H9 (cell line): Measurements from ENCODE around the gene PHF21A. TPM values are rescaled to one million over a fixed set of nuclear protein-coding genes. Genes with fewer than 3 reads are reported as not detected.
A peak's percentile ranks its signal among the peaks of the same experiment; 100 is the strongest.

Source experiments
- DNase-seq: peaks from one replicate; pipeline ENCODE4 v3.0.0-alpha.2; 2017
- H2AFZ ChIP-seq: one replicate; pipeline ENCODE4 v1.6.1; 2013; ENCODE audit warnings: mild to moderate bottlenecking, low read length, control low read depth, moderate library complexity
- H2AK5ac ChIP-seq: 2 replicates; pipeline ENCODE4 v1.6.1; 2013; ENCODE audit warnings: low read length, control low read depth, mixed read lengths; ENCODE audit not compliant: insufficient read length
- H2BK120ac ChIP-seq: one replicate; pipeline ENCODE4 v1.6.1; 2013; ENCODE audit warnings: low read depth, mild to moderate bottlenecking, low read length, control low read depth, inconsistent platforms; ENCODE audit not compliant: poor library complexity, severe bottlenecking
- H2BK12ac ChIP-seq: 2 replicates; pipeline ENCODE4 v1.6.1; 2013; ENCODE audit warnings: low read length, control low read depth, mixed read lengths, low read depth; ENCODE audit not compliant: insufficient read length
- H2BK15ac ChIP-seq: 2 replicates; pipeline ENCODE4 v1.6.1; 2013; ENCODE audit warnings: low read depth, low read length, control low read depth
- H2BK20ac ChIP-seq: one replicate; pipeline ENCODE4 v1.6.1; 2013; ENCODE audit warnings: low read depth, mild to moderate bottlenecking, low read length, control low read depth, inconsistent platforms; ENCODE audit not compliant: poor library complexity, severe bottlenecking
- H2BK5ac ChIP-seq: 2 replicates; pipeline ENCODE4 v1.6.1; 2013; ENCODE audit warnings: low read length, control low read depth, mixed read lengths; ENCODE audit not compliant: insufficient read length
- H3K14ac ChIP-seq: 2 replicates; pipeline ENCODE4 v1.6.1; 2013; ENCODE audit warnings: low read length, control low read depth; ENCODE audit not compliant: insufficient read depth
- H3K18ac ChIP-seq: 2 replicates; pipeline ENCODE4 v1.6.1; 2013; ENCODE audit warnings: low read depth, mild to moderate bottlenecking, mixed read lengths, low read length, control low read depth; ENCODE audit not compliant: insufficient read length
- H3K23ac ChIP-seq: 2 replicates; pipeline ENCODE4 v1.6.1; 2013; ENCODE audit warnings: low read length, control low read depth, mixed read lengths, low read depth; ENCODE audit not compliant: insufficient read length
- H3K23me2 ChIP-seq: 2 replicates; pipeline ENCODE4 v1.6.1; 2013; ENCODE audit warnings: low read depth, mild to moderate bottlenecking, mixed read lengths, low read length, control low read depth; ENCODE audit not compliant: insufficient read length, poor library complexity, severe bottlenecking
- H3K27ac ChIP-seq: 2 replicates; pipeline ENCODE4 v1.5.1; 2013; ENCODE audit warnings: low read length, control low read depth, mixed read lengths, low read depth; ENCODE audit not compliant: insufficient read length
- H3K27me3 ChIP-seq: 2 replicates; pipeline ENCODE4 v1.6.1; 2013; ENCODE audit warnings: low read length, control low read depth, inconsistent platforms; ENCODE audit not compliant: insufficient read depth
- H3K4ac ChIP-seq: 2 replicates; pipeline ENCODE4 v1.6.1; 2013; ENCODE audit warnings: low read depth, mild to moderate bottlenecking, control low read depth, inconsistent platforms, low read length, moderate library complexity
- H3K4me1 ChIP-seq: 2 replicates; pipeline ENCODE4 v1.6.1; 2013; ENCODE audit warnings: low read length, control low read depth, inconsistent platforms; ENCODE audit not compliant: insufficient read depth
- H3K4me2 ChIP-seq: 2 replicates; pipeline ENCODE4 v1.6.1; 2013; ENCODE audit warnings: low read length, control low read depth, mixed read lengths; ENCODE audit not compliant: insufficient read length, insufficient read depth
- H3K56ac ChIP-seq: 2 replicates; pipeline ENCODE4 v1.6.1; 2013; ENCODE audit warnings: low read depth, mild to moderate bottlenecking, mixed read lengths, low read length, control low read depth; ENCODE audit not compliant: insufficient read length
- H3K79me1 ChIP-seq: 2 replicates; pipeline ENCODE4 v1.6.1; 2013; ENCODE audit warnings: low read depth, mild to moderate bottlenecking, moderate library complexity, low read length, control low read depth, inconsistent platforms; ENCODE audit not compliant: insufficient read depth, poor library complexity, severe bottlenecking
- H3K79me2 ChIP-seq: 2 replicates; pipeline ENCODE4 v1.6.1; 2013; ENCODE audit warnings: low read length, control low read depth, inconsistent platforms; ENCODE audit not compliant: insufficient read depth
- H3K9ac ChIP-seq: 2 replicates; pipeline ENCODE4 v1.6.1; 2013; ENCODE audit warnings: low read length, control low read depth, mixed read lengths; ENCODE audit not compliant: insufficient read length; ENCODE audit errors: extremely low read depth
- H3K9me3 ChIP-seq: one replicate; pipeline ENCODE4 v1.6.1; 2013; ENCODE audit warnings: low read depth, low read length, inconsistent platforms; ENCODE audit not compliant: control insufficient read depth
- H3T11ph ChIP-seq: one replicate; pipeline ENCODE4 v1.6.1; 2013; ENCODE audit warnings: mild to moderate bottlenecking, low read length, control low read depth, inconsistent platforms
- H4K20me1 ChIP-seq: one replicate; pipeline ENCODE4 v1.6.1; 2013; ENCODE audit not compliant: control insufficient read depth, insufficient read length, insufficient read depth
- H4K5ac ChIP-seq: 2 replicates; pipeline ENCODE4 v1.6.1; 2013; ENCODE audit warnings: low read depth, mild to moderate bottlenecking, mixed read lengths, low read length, control low read depth; ENCODE audit not compliant: insufficient read length
- H4K8ac ChIP-seq: replicated peaks from 2 replicates; pipeline ENCODE4 v1.6.1; 2013; ENCODE audit warnings: low read length, control low read depth, mixed read lengths, low read depth; ENCODE audit not compliant: insufficient read length
- H4K91ac ChIP-seq: 2 replicates; pipeline ENCODE4 v1.6.1; 2013; ENCODE audit warnings: low read depth, mild to moderate bottlenecking, moderate library complexity, mixed read lengths, low read length, control low read depth; ENCODE audit not compliant: insufficient read length
- H3K27ac Mint-ChIP-seq, 3 experiments: 2 replicates in 2 of 3; 3 replicates in 1 of 3; pipeline ENCODE4 v1.8.0; 2020 to 2021; ENCODE audit warnings: mixed read lengths in 3 of 3, mild to moderate bottlenecking in 1 of 3, moderate library complexity in 1 of 3
- H3K27me3 Mint-ChIP-seq: 2 replicates; pipeline ENCODE4 v1.8.0; 2021; ENCODE audit warnings: low read depth, mild to moderate bottlenecking, moderate library complexity, mixed read lengths
- H3K36me3 Mint-ChIP-seq, 3 experiments: 2 replicates in 2 of 3; 3 replicates in 1 of 3; pipeline ENCODE4 v1.8.0; 2020 to 2021; ENCODE audit warnings: low read depth in 3 of 3, mixed read lengths in 3 of 3; ENCODE audit not compliant: insufficient read depth in 1 of 3
- H3K4me1 Mint-ChIP-seq, 2 experiments: 2 replicates each; pipeline ENCODE4 v1.8.0; 2020; ENCODE audit warnings: mixed read lengths in 2 of 2
- H3K4me3 Mint-ChIP-seq, 2 experiments: 2 replicates in 1 of 2; 3 replicates in 1 of 2; pipeline ENCODE4 v1.8.0; 2020 to 2021; ENCODE audit warnings: mild to moderate bottlenecking in 2 of 2, mixed read lengths in 2 of 2, moderate library complexity in 1 of 2
- H3K9me3 Mint-ChIP-seq, 2 experiments: 2 replicates in 1 of 2; 3 replicates in 1 of 2; pipeline ENCODE4 v1.8.0; 2020; ENCODE audit warnings: mild to moderate bottlenecking in 2 of 2, mixed read lengths in 2 of 2, moderate library complexity in 1 of 2
- WGBS: extraction: QIAGEN DNeasy Blood & Tissue Kit; methylation state at CpG from one replicate; pipeline ENCODE4 v1.1.7; 2013; ENCODE audit warnings: missing lambda C conversion rate, low lambda C conversion rate, mixed read lengths; ENCODE audit not compliant: insufficient read length; ENCODE audit errors: extremely low coverage; 5-methylcytosine and 5-hydroxymethylcytosine counted together
- total RNA-seq: library from RNA; stranded (reverse); gene quantifications from 2 replicates; pipeline ENCODE4 v1.2.1, GENCODE V29; 2021
- TF ChIP-seq, protein P1 (sequence below): fragments of 200-600 bp; sonication (generic); conservative IDR thresholded peaks from 3 replicates; pipeline ENCODE4 v1.8.0; 2021; ENCODE audit warnings: antibody characterized with exemption, mild to moderate bottlenecking

The PHF21A gene
- total RNA-seq, 1 experiment from 2014 or later = 33.8 TPM

DNA sequence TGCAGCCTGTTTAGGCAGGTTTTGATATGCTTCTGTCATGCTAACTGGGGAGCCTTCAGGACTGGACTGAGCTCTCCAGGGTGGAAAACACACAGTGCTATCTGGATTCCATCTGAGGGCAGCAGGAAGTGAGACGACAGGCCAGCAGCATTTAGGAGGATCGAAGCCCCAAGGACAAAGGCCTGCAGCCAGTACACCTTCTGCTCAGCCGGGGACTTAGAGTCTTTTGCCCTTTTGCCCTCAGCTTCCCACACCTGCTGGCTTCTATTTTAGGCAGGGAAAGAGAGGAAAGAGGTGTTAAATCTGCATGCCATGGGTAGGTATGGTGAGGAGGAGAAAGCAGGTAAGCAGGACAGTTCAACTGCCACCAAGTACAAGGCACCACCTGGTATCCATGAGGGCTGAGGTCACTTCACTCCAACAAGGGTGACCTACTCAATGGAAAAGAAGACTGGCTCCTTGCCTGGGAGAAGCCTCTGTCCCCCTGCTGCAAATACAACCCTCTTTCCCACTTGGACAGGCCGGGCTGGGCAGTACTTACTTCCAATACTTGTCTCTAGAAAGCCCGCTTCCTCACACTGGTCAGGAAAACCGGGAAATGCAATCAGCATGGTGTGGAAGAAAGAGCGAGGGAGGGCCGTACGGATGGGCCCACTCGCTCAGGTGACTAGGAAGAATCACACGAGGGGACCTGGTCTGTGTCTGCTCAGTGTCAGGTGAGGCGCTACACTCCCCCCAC, 186.5 kb downstream of the PHF21A start:
- no peak overlapping the region for H2BK20ac ChIP-seq
- H3K4me1 ChIP-seq = 0 out of 2 replicates have a peak, but pooled peaks cover 2% of the 10 kb centered on the region
- no peak overlapping the region for H2BK12ac ChIP-seq
- H4K20me1 ChIP-seq = no peaks in the 10 kb centered on the region
- no peak overlapping the region for H3K4me3 Mint-ChIP-seq
- no peak overlapping the region for H4K5ac ChIP-seq
- no peak overlapping the region for H4K91ac ChIP-seq
- H3K9ac ChIP-seq = no peak overlapping the region
- no peak overlapping the region for H2BK15ac ChIP-seq
- no peak overlapping the region for H3K27ac ChIP-seq
- H3K79me2 ChIP-seq = no peaks in the 10 kb centered on the region
- H3K4ac ChIP-seq = no peak overlapping the region
- peaks cover 0 to 44% (median 41%) of the 10 kb centered on the region in 3 experiments for H3K36me3 Mint-ChIP-seq
- no peaks in the 10 kb centered on the region for H3K27me3 Mint-ChIP-seq
- no peak overlapping the region for H3K56ac ChIP-seq
- DNase-seq = no peak
- peaks cover 15 to 25% of the 10 kb centered on the region in 2 experiments for H3K4me1 Mint-ChIP-seq
- H3K27me3 ChIP-seq = no peaks in the 10 kb centered on the region
- no peak overlapping the region for H2BK5ac ChIP-seq
- TF ChIP-seq, protein P1, sequence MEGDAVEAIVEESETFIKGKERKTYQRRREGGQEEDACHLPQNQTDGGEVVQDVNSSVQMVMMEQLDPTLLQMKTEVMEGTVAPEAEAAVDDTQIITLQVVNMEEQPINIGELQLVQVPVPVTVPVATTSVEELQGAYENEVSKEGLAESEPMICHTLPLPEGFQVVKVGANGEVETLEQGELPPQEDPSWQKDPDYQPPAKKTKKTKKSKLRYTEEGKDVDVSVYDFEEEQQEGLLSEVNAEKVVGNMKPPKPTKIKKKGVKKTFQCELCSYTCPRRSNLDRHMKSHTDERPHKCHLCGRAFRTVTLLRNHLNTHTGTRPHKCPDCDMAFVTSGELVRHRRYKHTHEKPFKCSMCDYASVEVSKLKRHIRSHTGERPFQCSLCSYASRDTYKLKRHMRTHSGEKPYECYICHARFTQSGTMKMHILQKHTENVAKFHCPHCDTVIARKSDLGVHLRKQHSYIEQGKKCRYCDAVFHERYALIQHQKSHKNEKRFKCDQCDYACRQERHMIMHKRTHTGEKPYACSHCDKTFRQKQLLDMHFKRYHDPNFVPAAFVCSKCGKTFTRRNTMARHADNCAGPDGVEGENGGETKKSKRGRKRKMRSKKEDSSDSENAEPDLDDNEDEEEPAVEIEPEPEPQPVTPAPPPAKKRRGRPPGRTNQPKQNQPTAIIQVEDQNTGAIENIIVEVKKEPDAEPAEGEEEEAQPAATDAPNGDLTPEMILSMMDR = no peak
- H3K9me3 Mint-ChIP-seq = no peaks in the 10 kb centered on the region
- H3K27ac Mint-ChIP-seq = peak overlapping the region; percentile 64 to 88 (median 75); a peak in 5 of 7 replicates
- no peak overlapping the region for H3K18ac ChIP-seq
- no peak overlapping the region for H2AFZ ChIP-seq
- H3K14ac ChIP-seq = no peak overlapping the region
- no peak overlapping the region for H3K4me2 ChIP-seq
- H3K23ac ChIP-seq = no peak overlapping the region
- H3K23me2 ChIP-seq = no peaks in the 10 kb centered on the region
- H3K79me1 ChIP-seq = no peaks in the 10 kb centered on the region
- no CpG with 5 or more reads among the region's 12 CpGs for WGBS
- H3T11ph ChIP-seq = no peak overlapping the region
- H2AK5ac ChIP-seq = no peak overlapping the region
- no peaks in the 10 kb centered on the region for H3K9me3 ChIP-seq
- H2BK120ac ChIP-seq = no peak overlapping the region
- no peak overlapping the region for H4K8ac ChIP-seq
